GM18951 (cell line): ENCODE measurements around the gene MPZL2.

Source experiments
- POLR2A ChIP-seq: IDR thresholded peaks from 4 replicates; pipeline ENCODE4 v1.6.1; 2011; ENCODE audit warnings: mild to moderate bottlenecking; ENCODE audit not compliant: insufficient read length, insufficient read depth; ENCODE audit errors: extremely low read depth
- in situ Hi-C: fragments of 300-500 bp; cut with MboI; formaldehyde crosslinking; loops from one replicate; pipeline ENCODE4 v1.12.0; 2022; ENCODE audit warnings: low sequenced_read_pairs, mixed read lengths, inconsistent platforms; ENCODE audit not compliant: unreplicated experiment

The MPZL2 gene

GRCh38 chr11:118217575-118217974 lies 46.5 kb downstream of the MPZL2 start:
- no peak for TF ChIP-seq POLR2A

DNA sequence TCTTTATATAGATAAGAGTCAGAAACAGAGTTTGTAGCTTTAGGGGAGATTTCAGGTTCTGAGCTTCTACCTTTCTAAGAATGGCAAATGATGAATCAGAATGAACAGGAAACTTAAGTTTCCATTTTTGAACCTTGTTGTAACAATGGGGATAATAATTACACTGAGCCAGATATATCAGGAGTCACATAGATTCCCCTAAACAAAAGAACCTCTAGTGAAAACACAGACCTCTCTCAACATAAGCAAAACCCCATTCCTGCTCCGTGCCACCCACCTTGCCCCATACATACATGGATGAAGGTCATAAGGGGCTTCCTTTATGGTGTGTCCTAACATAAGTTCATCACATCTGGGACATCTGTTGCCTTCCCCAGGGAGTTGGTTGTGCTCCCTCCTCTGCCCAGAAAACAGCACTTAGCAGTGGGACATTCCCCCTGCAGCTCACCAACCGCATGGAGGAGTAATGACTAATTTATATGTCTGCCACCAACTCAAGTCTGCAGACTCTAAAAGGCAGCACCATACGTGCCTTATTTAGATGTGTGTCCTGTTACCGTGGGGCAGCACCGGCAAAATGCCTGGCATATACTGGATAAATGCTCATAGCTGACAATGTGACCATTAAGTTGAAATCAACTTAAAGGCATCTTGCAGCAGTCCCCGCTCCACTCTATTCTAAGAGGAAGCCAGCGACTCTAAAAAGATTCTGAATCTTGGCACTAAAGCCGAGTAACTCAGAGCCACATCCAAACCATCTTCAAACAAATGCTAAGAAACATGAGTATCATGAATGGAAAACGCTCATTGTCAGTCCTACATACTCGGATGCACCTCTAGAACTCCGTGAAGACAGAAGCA lies 47.2 kb downstream of the MPZL2 start:
- TF ChIP-seq POLR2A, result no peak
- in situ Hi-C loops, result no loop called here

More at GRCh38 chr11:118217575-118217974, 46.5 kb downstream of the MPZL2 start:
- in situ Hi-C loops, result no loop called here

DNA sequence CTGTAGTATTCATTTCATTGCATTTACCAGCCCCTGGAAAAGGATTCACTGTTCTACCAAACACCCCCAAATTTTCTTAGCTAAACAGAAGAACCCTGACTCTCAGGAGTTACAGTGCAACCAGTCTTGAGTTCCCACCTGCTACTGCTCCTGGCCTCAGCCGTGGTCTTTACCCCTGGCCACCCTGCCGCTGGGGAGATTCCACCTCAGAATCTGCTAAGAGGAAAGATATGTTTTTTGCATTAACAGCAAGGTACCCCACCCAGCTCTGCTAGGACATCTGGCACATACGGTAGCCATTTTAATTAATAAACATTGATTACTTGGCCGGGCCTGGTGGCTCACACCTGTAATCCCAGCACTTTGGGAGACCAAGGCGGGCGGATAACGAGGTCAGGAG lies 48.3 kb downstream of the MPZL2 start:
- no peak for TF ChIP-seq POLR2A

GRCh38 chr11:118215262-118215661 lies 48.8 kb downstream of the MPZL2 start:
- in situ Hi-C loops, result no loop called here
- no peak for TF ChIP-seq POLR2A

More for the DNA sequence above, 48.3 kb downstream of the MPZL2 start:
- in situ Hi-C loops, result no loop called here

DNA sequence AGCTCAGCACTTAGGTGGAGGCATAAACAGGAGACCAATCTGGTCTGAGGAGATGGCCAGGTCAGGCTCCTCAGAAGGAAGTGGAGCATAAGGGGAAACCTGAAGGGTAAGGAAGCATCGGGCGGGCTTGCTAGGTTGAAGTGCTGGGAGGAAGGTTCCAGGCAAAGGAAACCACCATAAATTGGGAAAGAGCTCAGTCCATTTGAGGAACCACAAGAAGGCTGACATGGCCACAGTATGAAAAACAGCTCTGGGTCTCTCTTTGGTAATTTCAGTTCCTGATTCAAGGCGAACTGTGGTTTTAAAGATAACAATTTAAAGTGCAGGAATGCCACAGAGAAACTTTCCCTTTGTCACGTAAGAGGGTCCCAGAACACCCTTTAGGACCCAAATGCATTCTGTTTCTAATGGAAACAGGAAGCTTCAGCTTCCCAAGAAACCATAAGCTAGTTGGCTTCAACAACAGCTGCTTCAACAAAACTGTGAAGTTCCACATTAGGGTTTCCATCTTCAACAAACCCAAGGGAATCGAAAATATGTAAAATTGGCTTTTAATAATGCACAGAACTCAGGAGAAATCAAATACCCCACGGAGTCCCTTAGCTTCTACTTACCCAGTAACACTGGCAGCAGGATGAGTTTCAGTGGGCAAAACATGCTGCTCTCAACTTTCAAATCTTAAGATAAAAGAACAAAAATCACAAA lies 49.7 kb downstream of the MPZL2 start:
- in situ Hi-C loops, result no loop called here
- TF ChIP-seq POLR2A, result no peak

- TF ChIP-seq POLR2A, result no peak
- in situ Hi-C loops, result no loop called here
Observed at GRCh38 chr11:118213781-118214180, 50.3 kb downstream of the MPZL2 start.

DNA sequence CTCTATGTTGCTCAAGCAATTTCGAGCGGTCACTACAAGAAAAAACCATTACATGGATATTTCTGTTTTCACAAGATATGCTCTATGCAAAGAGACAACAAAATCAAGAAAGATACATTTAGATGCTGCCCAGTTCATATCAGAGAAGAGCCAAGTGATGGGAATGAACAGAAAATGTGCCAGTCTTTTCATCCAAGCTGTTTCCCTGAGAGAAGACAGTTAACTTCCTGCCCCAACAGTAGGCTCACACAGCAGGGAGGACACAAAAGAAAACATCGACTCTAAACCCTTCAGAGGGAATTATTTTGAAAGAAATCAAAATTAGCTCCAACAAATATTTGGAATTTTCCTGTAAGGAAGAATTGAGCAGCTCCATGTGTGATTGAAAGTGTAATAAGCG lies 50.9 kb downstream of the MPZL2 start:
- in situ Hi-C loops, result no loop called here

GRCh38 chr11:118212781-118213191 lies 51.3 kb downstream of the MPZL2 start:
- in situ Hi-C loops, result no loop called here
- TF ChIP-seq POLR2A, result no peak

More for the DNA sequence above, 50.9 kb downstream of the MPZL2 start:
- no peak for TF ChIP-seq POLR2A

DNA sequence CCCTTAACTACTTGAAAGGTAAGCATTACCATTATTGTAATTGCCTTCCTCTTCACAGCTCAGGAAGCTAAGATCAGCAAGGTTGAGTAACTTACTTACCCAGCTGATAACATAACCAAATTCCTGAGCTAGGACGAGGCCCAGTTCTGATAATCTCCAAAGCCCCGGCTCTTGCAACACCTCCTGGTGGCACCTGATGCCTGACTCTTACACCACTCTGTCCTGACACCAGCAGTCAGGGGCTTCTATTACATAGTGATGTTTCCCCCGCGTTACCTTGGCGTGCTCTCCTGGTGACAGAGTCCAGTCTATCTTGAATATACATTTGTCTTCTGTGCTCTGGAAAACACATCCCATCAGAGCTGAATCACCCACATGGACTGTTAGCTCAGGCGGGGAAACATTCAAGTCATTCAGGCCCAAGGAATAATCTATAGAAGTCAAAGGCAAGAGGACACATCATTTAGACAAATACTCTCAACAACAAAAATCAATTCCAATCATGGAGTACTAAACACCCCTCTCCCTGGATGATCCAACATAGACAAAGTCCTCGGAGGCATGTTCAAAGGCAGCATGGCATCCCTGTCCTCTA lies 51.9 kb downstream of the MPZL2 start:
- in situ Hi-C loops, result no loop called here

DNA sequence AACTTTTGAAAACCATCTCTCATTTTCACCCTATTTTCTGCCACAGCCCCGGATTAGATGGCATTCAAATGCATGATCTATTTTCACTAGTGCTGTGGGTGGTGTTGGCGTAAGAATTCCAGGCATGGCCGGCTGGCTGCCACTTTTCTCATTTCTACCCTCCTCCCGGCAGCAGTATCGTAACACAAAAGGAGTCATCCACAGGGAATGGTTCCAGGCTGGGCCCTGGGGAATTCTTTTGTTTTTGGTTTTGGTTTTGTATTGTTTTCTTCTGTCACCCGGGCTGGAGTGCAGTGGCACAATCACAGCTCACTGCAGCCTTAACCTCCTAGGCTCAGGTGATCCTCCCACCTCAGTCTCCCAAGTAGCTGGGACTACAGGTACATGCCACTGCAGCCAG lies 53.1 kb downstream of the MPZL2 start:
- in situ Hi-C loops, result no loop called here
- TF ChIP-seq POLR2A, result no peak

More for the DNA sequence above, 51.9 kb downstream of the MPZL2 start:
- no peak for TF ChIP-seq POLR2A

GRCh38 chr11:118210323-118210722 lies 53.8 kb downstream of the MPZL2 start:
- in situ Hi-C loops, result no loop called here
- TF ChIP-seq POLR2A, result no peak

DNA sequence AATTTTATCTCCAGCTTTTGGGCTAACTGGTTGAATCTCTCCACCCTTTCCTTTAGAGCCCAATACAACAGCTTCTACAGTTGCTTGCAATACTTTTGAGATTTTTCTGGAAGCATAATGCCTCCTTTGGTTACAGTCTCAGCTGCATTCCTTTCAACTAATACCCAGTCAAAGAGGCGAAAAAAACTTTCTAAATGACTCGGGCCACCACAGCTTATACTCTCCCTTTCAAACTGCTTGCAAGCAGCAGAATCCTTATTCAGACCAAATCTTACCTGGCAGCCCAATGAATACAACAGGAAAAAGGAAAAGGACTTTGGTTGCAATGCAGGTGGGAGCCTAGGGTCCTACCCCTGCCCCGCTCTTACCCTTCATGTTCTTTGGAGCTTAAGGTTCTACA lies 55.1 kb downstream of the MPZL2 start:
- no peak for TF ChIP-seq POLR2A
- in situ Hi-C loops, result loop anchor here (10.0 kb wide), 1 partner anchor 146 kb away; the partner anchor contains the start of gene UBE4A

DNA sequence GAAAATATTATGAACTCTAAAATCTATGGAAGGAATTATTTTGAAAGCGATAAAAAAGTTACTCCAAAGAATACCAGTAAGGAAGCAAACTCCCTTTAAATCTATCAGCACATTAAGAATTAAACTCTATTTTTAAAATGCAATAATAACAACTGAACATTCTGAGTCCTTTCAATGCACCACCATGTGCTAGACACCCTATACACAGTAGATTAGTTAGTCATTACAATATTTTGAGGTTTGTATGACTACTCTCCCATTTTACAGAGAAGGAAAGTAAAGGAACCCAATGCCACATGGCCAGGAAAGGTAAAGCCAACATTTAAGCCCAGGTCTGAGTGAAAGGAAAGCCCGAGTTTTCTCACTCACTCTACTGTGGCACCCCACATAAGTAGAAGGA lies 57.0 kb downstream of the MPZL2 start:
- in situ Hi-C loops, result loop anchor here (10.0 kb wide), 1 partner anchor 148 kb away; the partner anchor contains the start of gene UBE4A
- no peak for TF ChIP-seq POLR2A
